GM21526 (cell line): ENCODE results near the gene ZC3H12C.

Experiments used
- ATAC-seq: cut with Tn5 transposase; IDR thresholded peaks from one replicate; pipeline ENCODE4 v1.9.1; 2021; ENCODE audit warnings: moderate library complexity; ENCODE audit not compliant: unreplicated experiment, low FRiP score

Gene ZC3H12C

DNA sequence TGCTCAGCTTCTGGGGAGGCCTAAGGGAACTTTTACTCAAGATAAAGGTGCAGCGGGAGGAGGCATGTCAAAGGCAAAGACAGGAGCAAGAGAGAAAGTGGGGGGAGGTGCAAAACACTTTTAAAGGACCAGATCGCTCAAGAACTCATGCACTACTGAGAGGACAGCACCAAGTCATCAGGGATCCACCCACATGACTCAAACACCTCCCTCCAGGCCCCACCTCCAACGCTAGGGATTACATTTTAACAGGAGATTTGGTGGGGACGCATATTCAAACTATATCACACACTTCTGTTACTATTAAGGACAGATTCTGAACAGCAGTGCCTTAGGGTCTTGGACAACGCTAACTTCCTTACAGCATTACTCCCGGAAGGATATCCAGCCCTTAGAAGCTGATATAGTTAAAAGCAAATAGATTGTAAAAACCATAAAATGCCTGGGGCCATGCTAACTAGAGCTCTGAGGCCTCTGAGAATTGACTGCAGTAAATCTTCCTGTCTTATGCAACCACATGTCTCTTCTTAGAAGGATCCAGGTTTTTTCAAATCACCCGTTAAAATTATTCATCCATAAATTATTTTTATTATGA is 16.7 kb upstream of the ZC3H12C start:
- no peak for ATAC-seq

DNA sequence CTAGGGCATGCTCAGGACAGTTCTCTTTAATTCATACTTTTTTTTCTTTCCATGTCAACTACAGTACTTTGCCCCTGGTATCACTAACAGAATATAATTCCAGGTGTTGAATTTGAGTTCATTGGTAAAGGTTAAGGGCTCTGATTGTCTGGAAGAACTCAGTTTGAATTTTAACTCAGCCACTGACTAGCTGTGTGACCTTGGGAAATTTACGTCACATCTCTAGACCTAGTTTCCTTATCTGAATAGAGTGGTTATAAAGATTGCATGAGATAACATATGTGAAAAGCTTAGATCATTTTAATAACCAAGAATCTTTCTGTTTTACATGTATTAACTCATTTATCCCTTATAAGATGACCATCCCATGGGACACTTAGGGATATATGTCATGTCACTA is 15.8 kb upstream of the ZC3H12C start:
- peak; percentile 21 for ATAC-seq

DNA sequence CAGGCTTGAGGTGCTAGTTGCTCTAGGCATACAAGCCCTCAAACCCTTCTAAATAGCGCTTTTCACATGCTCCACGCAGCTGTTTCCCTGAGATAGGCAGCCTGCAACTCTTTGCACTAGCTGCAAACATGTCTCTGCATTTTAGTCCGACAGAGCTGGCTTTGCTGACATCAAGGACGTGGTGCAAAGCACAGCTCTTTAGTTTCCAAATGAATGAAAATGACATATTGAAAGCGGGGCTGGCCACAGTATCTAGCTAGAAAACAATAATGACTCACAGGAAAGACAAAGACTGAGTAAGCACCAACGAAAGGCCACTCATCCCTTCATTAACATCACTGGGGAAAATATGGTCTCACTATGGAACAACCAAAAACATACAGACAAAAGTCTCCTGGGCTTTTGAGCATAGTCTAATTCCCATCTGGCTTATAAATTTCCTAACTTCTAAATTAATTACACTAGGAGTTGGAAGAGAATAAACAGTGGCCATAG is 15.3 kb upstream of the ZC3H12C start:
- peak; percentile 97 for ATAC-seq

DNA sequence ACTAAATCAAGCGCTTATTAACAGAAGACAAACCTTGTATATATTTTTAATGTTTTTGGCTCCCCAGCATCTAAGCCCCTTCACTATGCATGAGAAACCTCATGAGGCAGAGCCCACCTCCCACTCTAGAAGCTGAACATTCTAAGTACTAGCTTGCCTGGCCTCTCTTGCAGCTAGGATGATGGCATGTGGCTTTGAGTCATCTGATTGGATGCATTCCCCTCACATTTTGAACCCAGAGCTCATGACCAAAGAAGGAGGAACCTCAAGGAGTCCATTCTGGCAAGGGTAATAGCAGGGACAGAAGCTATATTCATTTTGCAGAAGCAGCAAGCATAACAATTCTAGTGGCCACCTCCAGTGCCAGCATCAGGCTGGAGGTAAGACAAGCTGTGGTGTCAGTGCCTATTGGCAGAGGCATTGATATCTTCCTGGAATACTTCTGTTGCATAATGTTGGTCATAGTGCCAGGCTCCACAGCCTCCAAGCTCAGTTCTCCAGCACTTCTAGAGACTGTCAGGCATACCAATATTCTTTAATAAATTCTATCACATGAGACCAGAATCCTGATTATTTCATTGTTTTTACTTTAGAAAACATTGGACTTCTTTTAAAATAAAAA is 14.2 kb upstream of the ZC3H12C start:
- no peak for ATAC-seq

DNA sequence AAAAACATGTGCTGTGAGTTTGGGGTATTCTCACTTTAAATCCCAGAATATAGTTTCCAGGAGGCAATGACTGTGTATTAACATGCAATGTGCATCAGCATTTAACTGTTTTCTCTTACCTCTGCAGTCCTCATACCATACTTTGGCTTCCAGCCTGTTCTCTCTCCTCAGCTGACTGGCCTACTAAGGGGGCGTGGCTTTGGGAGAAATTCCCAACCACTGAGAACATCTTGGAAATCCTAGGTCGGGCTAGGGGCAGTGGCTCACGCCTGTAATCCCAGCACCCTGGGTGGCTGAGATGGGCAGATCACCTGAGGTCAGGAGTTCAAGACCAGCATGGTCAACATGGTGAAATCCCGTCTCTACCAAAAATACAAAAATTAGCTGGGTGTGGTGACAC is 13.5 kb upstream of the ZC3H12C start:
- ATAC-seq: no peak

DNA sequence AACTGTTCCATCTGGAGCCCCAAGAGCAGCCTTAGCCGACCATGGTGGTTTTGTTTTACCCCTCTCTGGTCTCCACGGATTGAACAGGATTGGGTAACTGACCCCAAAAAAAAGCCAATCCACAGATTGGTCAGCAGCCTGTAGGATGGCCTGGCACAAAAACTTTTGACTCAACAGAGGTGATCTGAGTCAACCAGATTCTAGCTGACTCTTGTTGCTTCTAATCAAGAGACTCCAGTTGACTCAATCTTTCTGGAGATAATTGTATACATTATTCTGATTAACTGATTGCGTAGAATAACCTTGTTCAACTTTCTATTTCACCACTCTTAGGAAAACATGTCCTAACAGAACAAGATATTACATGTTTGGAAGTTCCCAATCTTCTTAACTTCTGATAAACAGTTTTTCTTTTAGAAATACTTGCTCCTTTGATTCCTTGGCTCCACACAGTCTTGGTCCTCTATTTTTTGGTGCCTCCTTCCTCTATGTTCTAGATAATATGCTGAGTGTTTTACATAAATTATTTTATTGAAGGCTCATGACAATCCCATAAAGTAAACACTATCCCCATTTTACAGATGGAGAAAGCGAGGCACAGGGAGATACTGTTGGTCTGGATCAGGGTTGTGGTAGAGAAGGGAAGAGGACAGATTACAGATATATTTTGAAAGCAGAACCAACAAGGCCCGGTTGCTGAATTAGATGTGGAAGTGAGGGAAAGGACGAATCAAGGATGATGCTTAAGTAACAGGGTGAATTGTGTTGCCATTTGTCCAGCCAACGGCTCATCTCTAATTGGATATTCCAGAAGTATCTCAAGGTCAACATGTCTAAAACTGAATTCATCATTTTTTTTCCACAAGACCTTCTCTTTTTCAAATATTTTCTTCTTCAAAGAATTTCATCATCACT is 11.5 kb upstream of the ZC3H12C start:
- no peak for ATAC-seq

DNA sequence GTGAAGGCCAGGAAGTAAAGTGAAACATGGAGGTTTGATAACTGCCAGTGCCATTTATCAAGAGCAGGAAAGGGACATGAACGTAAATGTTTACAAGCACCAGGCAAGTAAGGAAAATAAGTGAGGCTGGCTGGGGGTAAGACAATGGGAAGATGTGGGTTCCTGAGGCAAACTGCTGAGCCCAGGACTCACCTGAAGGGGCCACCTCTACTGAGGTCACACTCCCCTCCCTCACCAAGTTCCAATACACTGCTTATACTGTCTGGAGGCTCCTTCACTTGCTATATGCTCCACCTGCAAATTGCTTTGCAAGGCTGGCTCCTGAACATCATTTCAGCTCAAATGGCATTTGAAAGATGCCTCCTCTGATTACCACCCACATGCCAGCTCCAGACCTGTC is 10.3 kb upstream of the ZC3H12C start:
- no peak for ATAC-seq

DNA sequence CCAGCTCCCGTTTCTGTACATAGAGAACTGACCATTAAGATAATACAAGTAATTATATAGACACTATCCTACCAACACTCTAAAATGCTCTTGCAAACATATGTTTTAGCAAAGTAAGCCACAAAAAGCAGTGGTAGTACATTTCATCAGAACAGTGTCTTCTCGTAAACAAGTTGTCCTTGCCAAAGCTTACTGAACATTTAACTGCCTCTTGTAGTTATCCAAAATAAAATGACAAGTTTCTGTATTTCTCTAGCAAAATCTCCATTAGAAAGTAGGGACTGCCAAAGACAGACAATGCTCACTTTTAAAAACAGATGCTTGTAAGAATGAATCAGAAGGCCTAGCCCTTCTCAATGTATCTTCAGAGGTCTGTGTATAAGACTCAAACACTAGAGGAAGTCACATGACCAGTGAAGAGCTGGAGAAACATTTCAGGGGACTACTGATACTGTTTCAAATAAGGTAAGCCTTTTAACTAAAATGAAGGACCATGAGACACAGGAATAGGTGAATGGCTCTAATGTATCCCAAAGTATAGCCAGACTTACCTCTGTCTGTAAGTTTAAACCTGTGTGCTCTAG is 7.8 kb upstream of the ZC3H12C start:
- ATAC-seq: no peak

DNA sequence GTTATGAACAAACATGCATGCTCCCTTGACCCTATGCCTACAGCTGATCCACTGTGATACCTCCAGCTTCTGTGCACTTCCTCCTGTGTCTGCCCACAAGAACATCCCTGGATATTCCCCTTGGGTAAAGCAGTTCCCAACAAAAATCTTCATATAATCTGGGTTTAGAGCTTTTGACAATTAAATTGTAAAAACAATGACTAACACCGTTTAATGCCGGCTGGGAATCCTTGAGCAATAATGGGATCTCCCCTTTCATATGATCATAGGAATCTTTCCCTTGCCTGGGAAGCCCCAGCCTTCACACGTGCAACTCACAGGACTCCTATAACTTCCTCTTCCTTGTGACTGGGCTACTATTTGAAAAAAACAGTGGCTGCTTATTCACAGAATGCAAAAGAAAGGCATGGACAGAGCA is 6.3 kb upstream of the ZC3H12C start:
- ATAC-seq: no peak

DNA sequence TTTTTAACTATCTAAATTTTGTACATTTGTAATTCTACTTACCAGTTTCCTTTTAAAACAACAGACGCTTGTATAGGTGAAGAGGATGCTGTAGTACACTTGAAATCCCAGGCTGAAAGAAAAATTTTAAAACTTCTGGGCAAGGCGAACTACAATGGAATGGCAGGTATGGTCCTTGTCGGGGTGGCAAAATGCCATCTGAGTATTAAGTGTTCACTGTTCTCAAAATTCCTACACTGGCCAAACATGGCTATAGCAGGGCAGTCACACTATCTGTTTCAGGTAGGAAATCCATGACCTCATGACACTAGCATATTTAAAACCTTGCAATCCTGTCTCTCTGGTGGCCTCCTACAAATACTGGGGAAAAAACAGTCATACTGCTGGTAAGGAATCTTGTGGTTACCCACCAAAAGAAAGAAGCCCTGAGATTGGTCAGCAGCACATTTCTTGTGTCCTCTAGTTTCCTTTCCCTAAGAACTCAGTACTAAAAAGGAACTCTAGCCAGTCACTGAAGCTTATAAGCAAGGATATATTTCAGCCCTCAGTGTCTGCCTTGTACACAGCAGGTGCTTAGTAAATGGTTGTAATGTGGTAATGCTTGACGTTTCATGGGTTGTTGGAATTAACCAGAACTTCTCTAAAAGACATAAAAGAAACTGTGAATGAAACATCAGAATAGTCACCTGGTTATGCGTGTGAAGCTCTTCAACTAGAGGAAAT is 5.2 kb upstream of the ZC3H12C start:
- ATAC-seq: no peak

DNA sequence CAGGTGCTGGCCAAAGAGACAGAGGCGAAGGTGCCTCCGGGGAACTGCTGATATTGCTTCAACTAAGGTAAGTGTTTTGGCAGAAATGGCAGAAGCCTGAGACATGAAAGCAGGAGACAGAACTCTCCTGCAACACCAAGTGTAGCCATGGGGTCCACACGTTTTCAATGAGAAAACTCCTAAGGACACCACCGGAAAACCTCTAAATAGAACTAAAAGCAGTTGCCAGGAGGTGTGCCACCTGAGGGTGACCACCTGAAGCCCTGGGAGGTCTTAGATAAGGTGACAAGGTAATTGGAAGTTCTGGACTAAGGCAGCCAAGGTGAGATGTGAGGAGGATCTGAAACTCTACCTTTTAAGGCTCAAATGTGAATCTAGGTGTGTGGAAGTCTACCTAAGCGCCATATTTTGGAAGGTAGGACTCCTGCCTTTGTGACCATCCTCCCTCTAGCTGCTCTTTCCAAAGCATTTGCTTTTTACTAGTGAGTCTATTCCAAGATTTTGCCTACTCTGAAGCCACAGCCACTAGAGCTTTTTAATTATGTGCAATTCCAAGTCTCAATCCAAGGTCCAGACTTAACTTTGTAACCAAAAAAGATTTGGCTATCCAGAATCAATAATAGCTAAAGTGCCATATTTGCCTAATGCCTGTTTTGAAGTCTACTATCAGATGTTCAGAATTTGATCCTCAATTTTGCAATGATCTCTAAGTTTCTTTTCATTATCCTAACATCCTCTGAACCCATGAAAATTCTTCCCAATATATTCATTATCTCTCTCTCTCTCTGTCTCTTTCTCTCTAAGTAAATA is 4.5 kb upstream of the ZC3H12C start:
- no peak for ATAC-seq

DNA sequence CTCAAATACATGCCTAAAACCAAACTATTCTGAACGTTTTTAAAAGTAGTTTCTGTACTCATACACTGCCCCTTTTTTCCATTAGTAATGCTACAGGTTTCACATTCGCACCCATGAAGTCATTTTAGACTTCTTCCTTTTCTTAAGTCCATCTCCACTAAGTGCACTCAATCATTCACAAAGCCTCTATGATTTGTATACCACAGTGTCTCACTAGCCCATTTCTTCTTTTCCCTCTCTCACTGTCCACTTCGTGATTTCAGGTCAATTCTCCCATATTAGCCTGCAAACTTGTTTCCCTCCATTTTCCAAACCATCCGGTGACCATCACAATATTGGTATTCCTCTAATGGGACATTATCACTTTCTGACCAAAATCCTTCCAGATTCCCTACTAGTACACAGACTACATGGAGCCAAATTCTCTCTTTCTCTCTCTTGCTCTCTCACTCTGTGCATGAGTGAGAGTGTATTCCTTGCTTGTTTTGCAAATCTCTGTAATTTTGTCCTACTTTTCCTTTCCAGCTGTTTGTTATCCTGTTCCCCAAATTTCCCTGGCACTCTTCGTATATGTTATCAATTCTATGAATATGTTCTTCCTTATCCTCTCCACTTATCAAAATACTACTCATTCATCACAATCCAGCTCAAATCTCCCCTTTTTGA is 3.4 kb upstream of the ZC3H12C start:
- ATAC-seq: no peak

DNA sequence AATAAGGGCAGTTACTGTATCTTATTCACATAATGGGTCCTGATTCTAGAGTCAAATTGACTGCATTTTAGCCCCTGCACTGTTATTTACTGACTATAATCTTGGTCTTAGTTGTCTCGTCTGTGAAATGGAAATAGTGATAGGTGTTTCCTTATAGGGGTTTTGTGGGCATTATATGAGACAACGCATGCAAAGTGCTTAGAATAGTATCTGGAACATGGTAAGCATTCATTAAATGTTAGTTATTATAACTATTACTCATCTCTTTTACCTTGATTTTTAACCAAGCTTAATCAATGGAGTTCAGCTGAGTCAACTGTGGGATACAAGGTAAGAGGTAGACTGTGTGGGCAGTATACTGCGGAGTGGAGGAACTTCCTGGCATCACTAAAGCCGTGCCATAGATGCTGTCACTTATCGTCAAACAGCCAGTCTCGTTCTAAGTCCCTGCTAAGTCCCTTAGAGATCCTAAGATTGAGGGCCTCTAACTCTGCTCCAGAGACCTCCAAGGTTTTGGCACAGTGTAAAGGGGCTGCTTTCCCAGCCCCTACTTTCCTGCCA is 2.6 kb upstream of the ZC3H12C start:
- no peak for ATAC-seq

DNA sequence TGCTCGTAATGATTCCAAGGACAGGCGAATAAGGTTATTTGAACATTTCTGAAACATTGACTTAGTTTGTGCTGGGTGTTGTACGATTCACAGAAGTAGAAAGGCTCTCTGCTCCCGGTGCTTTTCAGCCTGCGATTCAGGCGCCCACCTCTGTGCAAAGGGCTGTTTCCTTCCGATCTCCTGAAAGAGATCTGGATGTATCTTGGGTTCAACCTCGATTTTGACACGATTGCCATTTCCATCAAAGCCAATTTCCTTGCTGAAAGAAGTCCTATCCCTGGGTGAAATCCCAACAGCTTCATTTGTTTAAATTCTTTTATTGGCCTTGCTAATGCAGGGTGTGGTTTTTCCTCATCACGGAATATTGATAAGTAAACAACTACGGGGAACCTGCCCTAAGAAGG is 1.1 kb upstream of the ZC3H12C start:
- no peak for ATAC-seq

DNA sequence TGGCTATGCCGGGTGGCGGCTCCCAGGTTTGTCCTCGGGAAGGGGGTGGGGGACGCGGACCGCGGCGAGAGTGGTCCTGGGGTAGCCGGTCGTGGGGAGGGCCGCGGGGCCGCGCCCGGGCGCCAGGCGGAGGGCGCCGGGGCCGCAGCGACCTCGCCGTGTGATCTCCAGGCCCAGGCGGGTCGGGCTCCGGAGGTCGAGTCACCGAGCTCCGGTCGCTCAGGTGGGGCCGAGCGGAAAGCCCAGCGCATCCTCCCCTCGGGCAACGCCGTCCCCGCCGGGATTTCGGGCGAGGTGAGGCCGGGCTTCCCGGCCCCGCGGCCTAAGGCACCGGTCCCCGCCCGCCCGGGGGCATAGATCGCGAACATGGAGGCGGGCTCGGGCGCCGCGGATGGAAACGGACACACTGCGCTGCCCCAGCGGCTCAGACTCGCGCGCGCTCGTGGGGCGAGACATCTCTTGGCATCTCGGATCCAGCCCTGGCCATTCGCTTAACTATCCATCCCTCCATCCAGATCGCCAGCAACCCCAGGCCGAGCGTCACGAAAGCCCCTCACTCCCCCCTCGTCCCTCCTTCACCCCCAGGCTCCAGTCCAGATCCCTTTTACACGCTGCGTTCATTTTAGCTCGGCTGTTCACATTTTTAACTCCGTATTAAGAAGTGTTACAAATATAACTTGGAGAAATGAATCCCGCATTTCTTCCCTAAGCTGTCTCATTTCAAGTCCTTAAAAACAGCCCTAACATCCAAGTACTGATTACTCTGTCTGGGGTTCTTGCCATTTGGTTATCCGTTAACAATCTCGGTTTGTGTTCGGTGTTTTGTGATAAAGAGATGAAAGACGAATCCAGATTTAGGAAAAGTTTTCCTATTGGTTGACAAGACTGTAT is 460 bp downstream of the ZC3H12C start:
- peak; percentile 27 for ATAC-seq

DNA sequence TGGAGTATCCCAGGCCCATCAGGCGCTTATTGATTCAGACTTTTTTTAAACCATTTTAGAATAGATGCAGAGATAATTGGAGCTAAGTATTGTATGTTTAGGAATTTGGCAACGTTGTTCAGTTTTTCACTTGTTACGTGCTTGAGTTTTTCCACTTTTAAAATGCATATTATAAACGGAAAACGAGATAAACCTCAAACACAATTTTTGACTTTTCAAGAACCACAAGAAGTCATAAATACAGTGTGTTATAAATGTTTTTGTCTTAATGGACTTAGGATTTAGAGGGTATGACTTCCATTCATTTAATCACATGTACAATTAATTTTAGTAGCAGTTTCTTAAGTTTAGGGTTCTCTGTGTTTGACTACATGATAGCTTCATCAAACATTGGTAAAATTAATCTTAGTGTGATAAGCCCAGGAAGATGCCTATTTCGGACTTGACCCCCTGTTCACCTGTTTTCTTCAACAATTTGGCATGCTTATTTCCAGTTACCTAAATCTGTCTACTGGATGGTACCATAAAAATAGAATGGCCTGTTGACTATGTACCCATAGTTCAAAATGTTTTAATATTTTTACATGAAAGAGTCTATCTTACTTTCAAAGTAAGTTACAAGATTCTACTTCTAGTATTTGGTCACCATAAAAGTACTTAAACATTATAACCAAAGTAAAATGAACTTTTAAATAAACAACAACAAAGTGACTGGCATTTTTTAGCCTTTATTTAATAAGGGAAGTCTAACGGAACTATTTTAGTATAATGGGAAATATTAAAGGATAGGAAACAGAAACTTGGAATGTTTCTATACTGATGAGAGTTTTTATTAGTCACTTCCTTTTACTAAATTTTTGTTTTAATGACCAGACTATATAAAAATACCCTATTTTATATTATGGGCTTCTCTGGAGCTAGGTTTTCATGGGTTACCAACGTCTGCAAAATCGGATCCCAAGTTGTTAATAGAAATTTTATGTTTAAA is 1.4 kb downstream of the ZC3H12C start:
- no peak for ATAC-seq

DNA sequence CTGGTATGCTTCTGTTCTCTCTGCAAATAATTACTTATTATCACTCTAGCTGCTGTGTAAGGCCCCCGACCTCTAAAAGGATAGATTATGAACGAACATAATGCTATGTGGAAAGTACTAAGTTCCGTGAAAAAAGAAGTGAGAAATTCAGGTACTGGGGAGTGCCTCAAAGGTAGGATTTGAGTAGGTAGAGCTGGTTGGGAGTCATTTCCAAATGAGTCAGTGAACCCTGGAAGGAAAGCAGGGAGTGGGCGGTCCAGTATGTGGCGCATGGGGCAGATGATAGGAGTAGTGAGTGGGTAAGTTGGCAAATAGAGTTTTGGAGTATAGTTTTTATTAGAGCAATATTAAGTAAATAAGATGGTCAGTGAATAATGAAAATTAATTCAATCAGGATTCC is 2.4 kb downstream of the ZC3H12C start:
- ATAC-seq: no peak
